HS-27A (cell line): Measurements from ENCODE around the gene PPRC1.

Experiments used
- DNase-seq: peaks from one replicate; pipeline ENCODE4 v3.0.0-alpha.2; 2012; ENCODE audit warnings: low read depth, missing footprints

PPRC1 gene

DNA sequence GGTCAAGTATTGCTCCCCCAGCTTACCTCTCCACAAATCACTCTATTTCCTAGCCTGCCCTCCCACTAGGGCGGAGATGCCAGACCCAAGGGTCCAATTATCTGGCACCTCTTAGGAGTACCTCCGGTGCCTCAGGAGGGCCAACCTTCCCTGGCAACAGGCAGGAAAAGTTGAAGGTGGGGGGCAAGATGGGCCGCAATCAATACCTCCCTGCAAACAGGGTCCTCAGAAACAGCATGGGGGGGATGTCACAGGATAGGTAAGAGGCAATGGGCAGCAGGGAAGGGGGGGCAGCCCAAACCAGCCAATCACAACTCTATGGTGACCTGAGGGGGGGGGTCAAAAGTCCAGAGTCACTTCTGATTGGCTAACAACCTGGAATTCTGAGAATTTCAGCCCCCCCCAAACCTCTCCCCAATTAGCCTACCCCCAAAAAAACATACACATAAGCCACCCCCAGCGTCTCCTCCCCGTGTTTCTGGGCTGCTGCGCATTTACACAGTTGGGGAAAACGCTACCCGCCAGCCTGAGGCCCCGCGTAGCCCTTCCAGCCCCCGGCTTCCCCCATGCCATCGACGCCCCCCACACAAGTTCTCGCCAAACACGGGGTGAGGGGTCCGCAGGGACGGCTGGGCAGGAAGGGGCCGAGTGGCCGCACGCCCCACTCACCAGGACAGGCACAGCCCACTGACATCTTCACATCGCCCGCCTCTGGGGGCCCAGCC, 13.3 kb upstream of the PPRC1 start:
- peak; percentile 46 for DNase-seq

DNA sequence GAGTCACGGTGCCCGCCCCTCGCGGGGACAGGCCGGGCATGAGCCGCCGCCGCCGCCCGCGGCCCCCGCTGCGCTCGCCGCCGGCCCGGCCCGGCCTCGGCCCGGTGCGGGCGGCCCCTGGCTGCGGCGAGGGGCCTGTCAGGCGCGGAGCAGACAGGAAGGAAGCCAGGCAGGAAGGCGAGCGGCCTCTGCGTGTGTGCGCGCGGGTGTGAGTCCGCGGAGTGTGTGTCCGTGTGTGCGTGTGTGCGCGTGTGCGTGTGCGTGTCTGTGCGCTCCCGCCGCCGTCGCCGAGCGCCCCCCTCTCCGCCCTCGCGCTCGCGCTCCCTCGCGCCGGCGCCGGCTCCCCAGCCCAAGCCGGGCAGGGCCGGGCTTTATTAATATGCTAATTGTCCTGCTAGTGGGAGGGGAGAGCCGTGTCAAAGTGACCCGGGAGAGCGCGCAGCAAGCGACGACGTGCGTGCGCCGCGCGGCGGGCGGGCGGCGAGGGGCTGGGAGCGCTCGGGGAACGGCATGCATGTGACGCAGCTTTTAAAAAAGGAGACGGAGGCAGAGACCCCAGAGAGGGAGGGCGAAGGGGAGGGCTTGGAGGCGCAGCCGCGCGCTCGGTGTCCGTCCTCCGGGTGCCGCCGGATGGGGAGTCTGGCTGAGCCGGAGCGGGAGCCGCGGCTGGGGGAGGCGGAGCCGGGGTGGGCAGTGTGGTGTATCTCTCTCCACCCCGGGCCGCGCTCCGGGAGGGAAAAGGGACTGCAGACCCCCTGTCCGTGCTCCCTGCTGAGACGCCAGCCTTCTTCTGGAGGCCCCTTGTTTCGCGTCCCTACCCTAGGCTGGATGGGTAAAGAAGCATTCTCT, 12.5 kb upstream of the PPRC1 start, which contains the start of gene LDB1:
LDB1 (minus strand) TSS at position 227 of the 849 bp plus-strand sequence. CDS start 258 bp downstream, outside the sequence.
- DNase-seq, result no peak

DNA sequence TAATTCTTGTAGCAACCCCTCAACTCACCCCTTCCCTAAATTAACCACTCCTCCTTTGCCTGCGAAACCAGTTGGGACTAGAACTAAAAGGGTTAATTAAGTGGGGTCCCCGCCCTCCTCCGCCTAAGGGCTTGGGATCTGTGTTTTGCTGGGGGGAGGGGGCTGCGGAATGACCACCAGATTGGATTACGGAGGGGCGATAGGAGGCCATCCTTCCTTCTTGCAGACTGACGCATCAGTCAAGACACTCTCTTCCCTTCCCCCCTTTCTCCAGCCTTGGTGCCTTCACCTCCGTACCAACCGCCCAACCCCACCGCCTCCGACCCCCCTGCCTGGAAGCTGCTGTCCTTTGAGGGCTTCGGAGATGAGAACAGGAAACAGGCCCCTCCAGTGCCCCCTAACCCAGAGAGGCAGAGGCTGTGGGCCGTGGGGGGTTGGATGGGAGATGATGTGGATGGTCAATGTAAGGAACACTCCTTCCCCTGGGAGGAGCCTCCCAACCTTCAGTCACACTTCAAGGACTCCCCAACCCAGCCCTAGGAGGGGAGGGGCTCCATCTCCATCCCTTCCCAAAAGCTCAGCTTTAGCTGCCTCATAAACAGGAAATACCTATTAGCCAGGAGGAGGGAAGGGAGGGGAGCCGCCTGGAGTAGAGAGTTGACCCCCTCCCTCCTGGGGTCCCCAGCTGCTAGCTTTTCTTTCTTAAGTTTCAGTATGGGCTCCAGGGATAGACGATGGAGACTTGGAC, 11.7 kb upstream of the PPRC1 start:
- no peak for DNase-seq

DNA sequence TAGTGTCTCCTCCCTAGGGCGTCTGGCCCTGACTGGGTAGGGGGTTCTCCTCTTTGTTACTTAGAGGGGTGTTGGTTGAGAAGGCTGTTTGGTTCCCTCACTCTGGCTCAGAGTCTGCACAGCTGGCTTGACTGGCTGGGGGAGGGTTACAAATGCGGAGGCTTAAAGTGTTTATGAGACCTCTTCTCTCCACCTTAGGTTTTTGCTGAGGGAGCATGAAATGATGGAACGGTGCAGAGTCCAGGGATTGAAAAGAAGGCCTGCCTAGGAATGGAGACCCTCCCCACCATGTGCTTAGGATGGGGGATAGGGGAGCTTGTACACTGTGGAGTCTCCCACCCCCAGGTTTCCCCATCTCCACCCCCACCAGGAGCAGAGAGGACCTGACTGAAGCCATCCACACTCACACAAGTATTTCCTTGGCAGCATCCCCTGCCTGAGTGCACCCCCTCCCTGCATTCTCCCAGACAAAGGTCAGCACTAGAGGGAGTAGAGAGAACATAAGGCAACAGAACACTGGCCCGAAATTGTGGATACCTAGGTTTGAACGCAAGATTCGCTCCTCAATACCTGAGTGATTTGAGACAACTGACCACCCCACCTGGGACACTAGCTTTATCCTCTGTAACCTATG, 11.0 kb upstream of the PPRC1 start:
- no peak for DNase-seq

DNA sequence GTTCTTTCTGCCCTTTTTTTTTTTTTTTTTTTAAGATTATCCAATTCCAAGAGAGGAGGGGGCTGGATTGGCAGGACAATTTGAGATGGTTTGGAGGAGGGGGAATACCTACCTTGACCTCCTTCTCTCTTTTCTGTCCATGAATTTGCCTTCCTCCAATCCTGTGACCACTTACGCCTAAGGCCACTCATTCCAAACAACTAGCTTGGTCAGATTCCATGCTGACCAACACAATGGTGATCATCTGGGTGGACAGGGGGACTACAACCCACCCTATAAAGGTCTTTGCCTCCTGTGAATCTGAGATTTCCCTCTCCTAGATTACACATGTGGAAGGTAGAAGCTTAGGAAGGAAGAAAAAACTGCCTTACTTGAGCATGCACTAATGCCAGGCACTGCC, 10.4 kb upstream of the PPRC1 start:
- no peak for DNase-seq

DNA sequence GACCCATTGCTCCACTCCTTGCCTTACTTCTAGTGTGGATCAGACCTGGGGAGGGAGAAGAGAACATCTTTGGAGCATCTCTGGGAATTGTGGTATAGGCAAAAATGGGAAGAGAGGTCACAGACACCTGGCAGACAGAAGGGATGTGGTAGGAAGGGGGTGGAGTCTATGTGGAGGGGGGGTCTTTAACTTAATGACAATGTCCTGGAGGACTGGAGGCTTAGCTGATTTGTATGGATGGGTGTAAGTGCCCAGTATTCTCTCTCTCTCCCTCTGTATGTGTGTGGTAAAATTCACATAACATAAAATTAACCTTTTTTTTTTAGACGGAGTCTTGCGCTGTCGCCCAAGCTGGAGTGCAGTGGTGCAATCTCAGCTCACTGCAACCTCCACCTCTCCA, 9.6 kb upstream of the PPRC1 start:
- DNase-seq, result no peak

DNA sequence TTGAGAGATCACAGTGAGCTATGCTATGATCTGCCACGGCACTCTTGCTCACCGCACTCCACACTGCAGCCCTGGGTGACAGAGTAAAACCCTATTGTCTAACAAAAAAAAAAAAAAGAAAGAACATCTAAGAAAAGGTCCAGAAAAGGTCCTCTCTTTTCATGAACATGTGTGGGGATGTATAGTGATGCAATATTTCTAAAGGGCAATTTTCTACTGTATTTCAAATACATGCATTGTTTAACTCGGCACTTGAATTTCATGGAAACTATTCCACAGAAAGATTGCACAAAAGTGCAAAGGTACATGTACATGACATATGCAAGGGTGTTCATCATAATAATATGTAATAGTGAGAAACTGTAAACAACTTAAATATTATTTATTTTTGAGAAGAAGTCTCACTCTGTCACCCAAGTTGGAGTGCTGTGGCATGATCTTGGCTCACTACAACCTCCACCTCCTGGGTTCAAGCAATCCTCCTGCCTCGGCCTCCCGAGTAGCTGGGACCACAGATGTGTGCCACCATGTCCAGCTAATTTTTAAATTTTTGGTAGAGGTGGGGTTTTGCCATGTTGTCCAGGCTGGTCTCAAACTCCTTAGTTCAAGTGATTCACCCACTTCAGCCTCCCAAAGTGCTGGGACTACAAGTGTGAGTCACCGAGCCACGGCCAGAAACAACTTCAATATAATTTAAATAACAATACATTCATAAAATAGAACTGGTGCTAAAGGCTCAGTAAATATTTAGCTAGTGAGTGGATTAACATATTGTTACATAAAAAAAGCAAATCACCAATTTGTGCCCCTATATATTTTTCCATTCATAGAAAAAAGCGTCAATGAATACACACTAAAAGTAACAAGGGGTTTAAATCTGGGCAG, 1.3 kb upstream of the PPRC1 start:
- DNase-seq, result no peak

DNA sequence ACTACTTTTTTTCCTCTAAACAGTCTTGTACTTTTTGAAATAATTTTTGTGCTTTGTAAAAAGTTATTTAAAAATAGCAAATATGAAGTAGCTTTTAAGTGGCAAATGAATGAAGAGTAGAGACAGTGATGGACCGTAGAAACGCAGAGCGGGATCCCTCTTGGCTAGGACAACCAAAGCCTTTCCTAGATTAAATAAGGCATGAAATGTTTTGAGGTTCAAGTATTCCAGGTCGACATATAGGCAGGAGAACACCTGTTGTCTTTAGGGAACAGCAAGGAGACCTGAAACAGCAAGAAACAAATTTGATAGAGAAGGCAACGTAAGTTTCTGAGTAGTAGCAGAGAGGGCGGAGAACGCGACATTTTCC, 662 bp upstream of the PPRC1 start:
- no peak for DNase-seq

DNA sequence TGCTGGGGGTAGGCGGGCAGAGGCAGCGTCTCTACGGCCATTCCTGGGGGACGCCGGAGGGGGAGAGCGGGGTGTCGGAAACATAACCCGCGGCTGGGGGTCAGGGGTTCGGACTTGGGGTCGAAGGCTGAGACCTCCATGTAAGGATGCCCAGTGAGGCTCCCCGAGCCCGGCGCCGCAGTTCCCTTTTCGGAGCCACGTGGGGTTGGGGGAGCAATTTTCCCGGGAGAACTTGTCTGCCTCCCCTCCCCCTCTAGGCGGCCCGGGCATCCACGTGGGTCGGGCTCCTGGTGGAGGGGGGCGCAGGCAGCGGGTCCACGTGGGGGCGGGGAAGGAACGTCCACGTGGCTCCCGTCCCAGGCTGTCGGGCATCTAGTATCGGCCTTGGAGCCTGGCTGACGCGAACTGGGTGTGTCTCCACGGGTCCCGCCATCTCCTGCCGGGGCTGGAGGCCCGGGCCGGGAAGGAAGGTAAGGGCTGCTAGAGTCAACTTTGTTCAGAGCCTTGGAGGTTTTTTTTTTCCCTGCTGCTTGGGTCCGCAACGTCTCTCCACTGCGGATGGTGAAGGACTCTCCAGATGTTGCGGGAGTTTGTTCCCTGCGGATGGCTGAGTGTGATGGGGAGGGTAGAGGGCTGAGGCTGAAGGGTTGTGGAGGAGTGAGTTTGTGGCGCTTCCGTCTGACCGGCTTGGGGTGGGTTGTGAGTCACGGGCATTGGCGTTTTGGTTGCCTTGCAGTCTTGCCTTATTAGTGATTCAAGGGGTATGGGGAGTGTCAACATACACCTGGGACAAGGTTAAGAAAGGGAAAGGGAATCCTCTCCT, 744 bp downstream of the PPRC1 start:
- no peak for DNase-seq

DNA sequence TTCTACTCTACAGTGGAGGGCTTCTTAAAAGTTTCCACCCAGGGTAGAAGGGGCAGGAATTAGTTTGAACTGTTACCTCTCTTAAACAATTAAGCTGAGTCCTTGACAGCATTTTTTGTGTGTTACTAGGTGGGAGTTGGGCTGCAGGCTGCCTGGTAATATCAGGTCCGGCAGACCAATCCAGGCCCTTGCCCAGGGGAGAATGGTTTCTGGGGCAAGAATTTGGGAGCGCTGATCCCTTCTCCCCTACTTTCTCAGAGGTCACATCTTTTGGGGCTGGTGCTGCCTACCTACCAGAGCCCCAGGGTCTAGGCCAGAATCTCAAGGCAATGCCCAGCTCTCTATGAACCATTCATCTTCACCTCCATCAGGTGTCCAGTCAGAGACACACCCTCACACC, 1.6 kb downstream of the PPRC1 start:
- DNase-seq, result no peak

DNA sequence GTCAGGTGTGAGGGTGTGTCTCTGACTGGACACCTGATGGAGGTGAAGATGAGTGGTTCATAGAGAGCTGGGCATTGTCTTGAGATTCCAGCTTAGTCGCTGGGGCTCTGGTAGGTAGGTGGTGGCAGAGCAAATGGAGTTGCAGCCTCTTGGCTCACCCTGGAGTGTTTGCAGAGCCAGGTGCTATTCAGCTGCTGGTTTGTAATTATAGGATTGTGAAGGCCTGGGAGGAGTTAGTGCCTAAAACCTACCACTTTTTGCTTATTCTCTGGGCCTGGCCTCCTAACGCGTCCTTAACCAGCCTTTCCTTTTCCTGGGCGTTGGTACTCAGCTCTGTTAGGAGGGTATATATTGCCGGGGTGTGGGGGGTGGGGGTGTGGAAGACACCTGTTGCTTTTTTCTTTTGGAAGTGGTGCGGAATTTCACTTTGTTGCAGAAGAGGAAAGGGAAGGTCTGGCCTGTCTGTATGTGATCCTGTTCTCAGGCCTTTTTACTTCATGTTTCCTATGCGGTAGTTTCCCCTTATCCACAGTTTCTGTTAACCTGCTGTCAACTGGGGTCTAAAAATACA, 3.2 kb downstream of the PPRC1 start:
- DNase-seq, result no peak

DNA sequence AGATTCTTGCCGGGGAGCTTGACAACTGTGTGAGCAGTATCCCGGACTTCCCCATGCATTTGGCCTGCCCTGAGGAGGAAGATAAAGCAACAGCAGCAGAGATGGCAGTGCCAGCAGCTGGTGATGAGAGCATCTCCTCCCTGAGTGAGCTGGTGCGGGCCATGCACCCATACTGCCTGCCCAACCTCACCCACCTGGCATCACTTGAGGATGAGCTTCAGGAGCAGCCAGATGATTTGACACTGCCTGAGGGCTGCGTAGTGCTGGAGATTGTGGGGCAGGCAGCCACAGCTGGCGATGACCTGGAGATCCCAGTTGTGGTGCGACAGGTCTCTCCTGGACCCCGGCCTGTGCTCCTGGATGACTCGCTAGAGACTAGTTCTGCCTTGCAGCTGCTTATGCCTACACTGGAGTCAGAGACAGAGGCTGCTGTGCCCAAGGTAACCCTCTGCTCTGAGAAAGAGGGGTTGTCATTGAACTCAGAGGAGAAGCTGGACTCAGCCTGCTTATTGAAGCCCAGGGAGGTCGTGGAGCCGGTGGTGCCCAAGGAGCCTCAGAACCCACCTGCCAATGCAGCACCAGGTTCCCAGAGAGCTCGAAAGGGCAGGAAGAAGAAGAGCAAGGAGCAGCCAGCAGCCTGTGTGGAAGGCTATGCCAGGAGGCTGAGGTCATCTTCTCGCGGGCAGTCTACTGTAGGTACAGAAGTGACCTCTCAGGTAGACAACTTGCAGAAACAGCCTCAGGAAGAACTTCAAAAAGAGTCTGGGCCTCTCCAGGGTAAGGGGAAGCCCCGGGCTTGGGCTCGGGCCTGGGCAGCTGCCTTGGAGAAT, 6.7 kb downstream of the PPRC1 start:
- no peak for DNase-seq

DNA sequence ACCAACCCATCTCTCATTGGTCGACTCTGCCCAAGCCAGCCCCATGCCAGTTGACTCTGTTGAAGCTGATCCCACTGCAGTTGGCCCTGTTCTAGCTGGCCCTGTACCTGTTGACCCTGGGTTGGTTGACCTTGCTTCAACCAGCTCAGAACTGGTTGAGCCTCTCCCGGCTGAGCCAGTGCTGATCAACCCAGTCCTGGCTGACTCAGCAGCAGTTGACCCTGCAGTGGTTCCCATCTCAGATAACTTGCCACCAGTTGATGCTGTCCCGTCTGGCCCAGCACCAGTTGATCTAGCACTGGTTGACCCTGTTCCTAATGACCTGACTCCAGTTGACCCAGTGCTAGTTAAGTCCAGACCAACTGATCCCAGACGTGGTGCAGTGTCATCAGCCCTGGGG, 7.4 kb downstream of the PPRC1 start:
- DNase-seq, result no peak

DNA sequence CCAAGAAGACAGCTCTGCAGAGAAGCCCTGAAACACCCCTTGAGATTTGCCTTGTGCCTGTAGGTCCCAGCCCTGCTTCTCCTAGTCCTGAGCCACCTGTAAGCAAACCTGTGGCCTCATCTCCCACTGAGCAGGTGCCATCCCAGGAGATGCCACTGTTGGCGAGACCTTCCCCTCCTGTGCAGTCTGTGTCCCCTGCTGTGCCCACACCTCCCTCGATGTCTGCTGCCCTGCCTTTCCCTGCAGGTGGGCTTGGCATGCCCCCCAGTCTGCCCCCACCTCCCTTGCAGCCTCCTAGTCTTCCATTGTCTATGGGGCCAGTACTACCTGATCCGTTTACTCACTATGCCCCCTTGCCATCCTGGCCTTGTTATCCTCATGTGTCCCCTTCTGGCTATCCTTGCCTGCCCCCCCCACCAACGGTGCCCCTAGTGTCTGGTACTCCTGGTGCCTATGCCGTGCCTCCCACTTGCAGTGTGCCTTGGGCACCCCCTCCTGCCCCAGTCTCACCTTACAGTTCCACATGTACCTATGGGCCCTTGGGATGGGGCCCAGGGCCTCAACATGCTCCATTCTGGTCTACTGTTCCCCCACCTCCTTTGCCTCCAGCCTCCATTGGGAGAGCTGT, 8.2 kb downstream of the PPRC1 start:
- no peak for DNase-seq

DNA sequence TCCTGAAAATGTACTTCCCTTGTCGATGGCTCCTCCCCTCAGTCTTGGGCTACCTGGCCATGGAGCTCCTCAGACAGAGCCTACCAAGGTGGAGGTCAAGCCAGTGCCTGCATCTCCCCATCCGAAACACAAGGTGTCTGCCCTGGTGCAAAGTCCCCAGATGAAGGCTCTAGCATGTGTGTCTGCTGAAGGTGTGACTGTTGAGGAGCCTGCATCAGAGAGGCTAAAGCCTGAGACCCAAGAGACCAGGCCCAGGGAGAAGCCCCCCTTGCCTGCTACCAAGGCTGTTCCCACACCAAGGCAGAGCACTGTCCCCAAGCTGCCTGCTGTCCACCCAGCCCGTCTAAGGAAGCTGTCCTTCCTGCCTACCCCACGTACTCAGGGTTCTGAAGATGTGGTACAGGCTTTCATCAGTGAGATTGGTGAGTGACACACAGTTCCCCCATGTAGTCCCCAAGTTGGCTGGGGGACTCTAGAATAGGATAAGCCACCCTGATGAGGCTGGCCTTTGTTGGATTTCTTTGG, 8.8 kb downstream of the PPRC1 start:
- no peak for DNase-seq

DNA sequence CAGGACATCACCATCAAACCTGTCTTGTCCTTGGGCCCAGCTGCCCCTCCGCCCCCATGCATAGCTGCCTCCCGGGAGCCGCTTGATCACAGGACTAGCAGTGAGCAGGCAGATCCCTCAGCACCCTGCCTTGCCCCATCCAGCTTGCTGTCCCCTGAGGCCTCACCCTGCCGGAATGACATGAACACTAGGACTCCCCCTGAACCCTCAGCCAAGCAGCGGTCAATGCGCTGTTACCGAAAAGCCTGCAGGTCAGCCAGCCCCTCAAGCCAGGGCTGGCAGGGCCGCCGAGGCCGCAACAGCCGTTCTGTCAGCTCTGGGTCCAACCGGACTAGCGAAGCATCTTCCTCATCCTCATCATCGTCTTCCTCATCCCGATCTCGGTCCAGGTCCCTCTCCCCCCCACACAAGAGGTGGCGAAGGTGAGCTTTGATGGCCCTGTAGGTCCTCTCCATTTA, 14.2 kb downstream of the PPRC1 start:
- DNase-seq, result no peak

DNA sequence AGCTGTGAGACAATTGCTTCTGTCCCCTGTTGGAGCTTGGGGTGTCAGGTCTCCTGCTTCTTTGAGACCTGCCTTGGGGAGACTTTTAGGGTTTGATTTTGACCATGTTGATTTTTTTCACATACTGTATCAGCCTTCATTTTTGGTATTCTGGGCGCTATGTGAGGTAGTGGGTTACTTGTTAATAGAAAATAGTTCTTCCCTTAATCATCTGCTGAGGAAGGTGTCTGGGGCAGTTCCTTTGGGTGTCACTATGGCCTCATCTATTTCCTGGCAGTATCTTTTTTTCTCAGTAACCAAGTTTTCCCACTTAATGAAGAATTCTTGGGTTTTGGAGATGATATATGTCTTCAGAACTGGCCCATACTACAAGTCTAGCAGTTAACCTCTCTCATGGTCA, 14.7 kb downstream of the PPRC1 start:
- no peak for DNase-seq

DNA sequence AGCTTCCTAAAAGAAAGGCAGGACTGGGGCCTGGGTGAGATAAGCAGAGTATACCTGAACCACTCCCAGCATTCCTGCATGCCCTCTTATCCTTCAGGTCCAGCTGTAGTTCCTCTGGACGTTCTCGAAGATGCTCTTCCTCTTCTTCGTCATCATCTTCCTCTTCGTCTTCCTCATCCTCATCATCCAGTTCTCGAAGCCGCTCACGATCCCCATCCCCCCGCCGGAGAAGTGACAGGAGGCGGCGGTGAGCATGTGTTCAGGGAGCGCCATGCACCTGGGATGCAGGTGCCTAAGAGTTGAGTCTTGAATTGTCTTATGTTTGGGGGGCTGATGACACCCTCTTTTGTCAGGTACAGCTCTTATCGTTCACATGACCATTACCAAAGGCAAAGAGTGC, 15.4 kb downstream of the PPRC1 start:
- no peak for DNase-seq
